GM12872 (cell line): ENCODE results near the gene FAM222A.

ENCODE experiments used
- CTCF ChIP-seq: IDR thresholded peaks from 3 replicates; pipeline ENCODE4 v1.5.1; 2011; ENCODE audit warnings: low read depth, mild to moderate bottlenecking, low read length, moderate library complexity; ENCODE audit not compliant: insufficient read depth

The FAM222A gene

DNA sequence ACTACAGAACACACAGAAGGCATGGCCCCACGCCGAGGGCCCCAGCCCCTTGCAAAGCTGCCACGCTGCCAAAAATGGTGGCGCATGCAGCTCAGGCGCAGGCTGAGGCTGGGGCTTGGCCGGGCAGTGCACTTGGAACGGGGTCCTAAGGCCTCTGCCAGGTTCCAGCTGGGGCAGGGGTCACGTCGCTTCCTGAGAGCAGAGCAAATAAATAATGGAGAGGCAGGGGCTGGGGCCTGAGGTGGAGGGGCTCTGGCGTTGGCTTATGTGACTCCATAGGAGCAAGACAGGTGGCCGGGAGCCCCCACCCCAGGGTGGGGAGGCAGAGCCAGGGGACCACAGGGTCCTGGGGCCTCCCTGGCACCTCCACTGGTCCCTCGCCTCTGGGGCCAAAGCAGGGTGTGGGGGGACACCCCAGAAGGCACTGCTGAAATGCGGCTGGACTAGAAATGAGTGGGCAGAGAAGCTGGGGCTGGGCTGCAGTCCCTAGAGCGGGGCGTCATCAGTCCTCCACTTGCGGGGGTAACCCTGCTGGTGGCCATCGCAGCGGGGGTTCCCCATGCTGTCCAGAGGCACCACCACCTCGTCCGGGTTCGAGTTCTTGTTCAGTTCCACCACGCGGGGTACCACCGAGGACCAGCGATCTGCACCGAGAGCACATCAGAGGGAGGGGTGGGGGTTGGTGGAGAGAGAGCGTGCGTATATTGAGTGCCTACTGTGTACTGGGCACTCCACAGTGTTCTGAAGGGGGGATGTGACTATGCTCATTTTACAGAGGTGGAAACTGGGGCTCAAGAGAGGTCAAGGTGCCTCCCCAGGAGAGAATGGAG lies 69.7 kb downstream of the FAM222A start:
- TF ChIP-seq CTCF = no peak

DNA sequence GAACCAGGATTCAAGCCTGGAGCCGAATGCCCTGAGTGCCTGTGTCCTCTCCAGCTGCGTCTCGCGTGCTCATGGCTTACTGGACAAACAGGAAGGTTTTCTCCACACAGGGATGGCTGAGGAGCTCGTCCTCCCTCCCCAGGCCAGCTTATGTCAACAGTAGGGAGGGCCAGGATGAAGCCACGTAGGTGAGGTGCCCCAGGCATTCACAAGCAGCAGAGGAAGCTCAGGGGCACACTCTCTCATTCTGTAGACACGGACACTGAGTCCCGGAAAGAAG lies 70.3 kb downstream of the FAM222A start:
- TF ChIP-seq CTCF = no peak

GRCh38 chr12:109785854-109786253 lies 72.2 kb downstream of the FAM222A start:
- no peak for TF ChIP-seq CTCF

DNA sequence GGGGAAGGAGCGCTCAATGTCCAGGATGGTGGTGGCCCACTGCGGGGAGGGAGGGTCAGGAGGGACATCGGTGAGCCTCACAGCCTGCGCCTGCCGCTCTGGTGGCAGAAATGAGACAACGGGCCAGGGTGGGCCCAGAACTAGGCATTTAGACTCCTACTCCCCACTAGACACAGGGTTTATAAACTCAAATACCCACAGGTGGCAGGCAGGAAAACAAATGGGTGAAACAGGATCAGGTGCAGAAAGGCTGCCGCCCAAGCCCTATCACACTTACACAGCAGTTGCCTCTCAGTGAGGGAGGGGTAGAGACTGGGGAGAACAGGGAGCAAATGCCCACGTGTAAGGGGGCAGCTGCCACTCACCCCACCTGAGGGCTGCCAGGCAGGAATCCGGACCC lies 73.2 kb downstream of the FAM222A start:
- TF ChIP-seq CTCF = no peak

DNA sequence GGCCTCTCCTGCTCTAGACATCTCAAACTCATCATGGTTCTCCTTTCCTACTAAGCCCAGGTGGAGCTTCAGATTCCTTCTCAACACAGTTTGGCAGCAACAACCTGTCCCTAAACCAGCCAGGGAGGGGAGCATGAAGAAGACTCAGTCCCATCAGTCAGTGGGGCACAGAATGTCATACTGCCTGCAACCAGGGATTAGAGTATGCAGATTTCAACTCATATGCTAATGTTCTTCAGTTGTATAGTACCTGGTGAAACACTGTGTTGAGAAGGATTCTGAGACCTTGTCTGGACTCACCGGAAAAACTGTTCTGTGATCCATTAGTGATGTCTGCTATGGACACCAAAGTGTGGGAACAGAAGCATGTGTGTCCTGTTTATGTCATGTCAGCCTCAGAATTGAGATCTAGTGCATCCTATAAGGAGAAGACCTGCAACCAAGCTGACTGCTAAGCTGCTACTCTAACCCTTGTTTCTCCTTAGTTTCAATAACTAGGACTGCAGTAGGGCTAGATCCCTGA lies 76.0 kb downstream of the FAM222A start:
- TF ChIP-seq CTCF = no peak

DNA sequence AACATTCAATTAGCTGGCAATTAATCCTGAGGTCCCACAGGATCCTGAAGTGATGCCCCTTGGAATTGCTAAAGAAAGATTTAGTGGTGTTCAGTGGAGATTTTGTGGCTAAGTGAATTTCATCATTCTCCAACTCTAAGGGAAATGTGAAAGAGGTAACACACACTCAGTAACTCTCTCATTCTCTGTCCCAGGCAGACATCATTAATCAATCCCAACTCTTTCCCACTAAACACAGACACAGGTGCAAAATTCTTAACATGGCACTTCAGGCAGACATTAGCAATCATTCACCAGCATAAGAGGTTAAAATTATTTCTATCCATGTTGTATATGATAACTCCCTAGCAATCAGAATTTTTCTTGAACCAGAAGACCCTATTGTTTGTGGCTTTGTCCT lies 79.4 kb downstream of the FAM222A start:
- TF ChIP-seq CTCF = no peak

DNA sequence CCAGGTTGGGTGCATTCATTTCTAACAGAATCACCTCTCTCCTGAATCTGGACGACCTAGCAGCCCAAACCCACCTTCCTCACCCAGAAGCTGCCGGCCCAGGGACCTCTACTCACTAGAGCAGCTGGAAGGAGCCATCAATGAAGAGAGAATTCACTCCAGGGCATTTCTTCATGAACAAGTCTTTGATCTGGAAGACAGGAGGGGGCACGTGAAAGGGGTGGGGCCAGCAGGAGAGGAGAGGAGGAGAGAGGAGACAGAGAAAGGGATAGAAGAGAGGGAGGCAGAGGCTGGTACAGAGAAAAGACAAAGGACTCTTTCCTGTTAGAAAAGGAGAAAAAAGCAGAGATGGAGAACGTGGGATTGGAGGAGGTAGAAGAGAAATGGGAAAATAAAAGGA lies 79.8 kb downstream of the FAM222A start:
- TF ChIP-seq CTCF = no peak
